H9 (cell line): Measurements from ENCODE around the gene LRCOL1. TPM values are rescaled to one million over a fixed set of nuclear protein-coding genes. Genes with fewer than 3 reads are reported as not detected.

Experiments
- DNase-seq: peaks from one replicate; pipeline ENCODE4 v3.0.0-alpha.2; 2017
- H2AFZ ChIP-seq: one replicate; pipeline ENCODE4 v1.6.1; 2013; ENCODE audit warnings: mild to moderate bottlenecking, low read length, control low read depth, moderate library complexity
- H2AK5ac ChIP-seq: 2 replicates; pipeline ENCODE4 v1.6.1; 2013; ENCODE audit warnings: low read length, control low read depth, mixed read lengths; ENCODE audit not compliant: insufficient read length
- H2BK120ac ChIP-seq: one replicate; pipeline ENCODE4 v1.6.1; 2013; ENCODE audit warnings: low read depth, mild to moderate bottlenecking, low read length, control low read depth, inconsistent platforms; ENCODE audit not compliant: poor library complexity, severe bottlenecking
- H2BK12ac ChIP-seq: 2 replicates; pipeline ENCODE4 v1.6.1; 2013; ENCODE audit warnings: low read length, control low read depth, mixed read lengths, low read depth; ENCODE audit not compliant: insufficient read length
- H2BK15ac ChIP-seq: 2 replicates; pipeline ENCODE4 v1.6.1; 2013; ENCODE audit warnings: low read depth, low read length, control low read depth
- H2BK20ac ChIP-seq: one replicate; pipeline ENCODE4 v1.6.1; 2013; ENCODE audit warnings: low read depth, mild to moderate bottlenecking, low read length, control low read depth, inconsistent platforms; ENCODE audit not compliant: poor library complexity, severe bottlenecking
- H2BK5ac ChIP-seq: 2 replicates; pipeline ENCODE4 v1.6.1; 2013; ENCODE audit warnings: low read length, control low read depth, mixed read lengths; ENCODE audit not compliant: insufficient read length
- H3K14ac ChIP-seq: 2 replicates; pipeline ENCODE4 v1.6.1; 2013; ENCODE audit warnings: low read length, control low read depth; ENCODE audit not compliant: insufficient read depth
- H3K18ac ChIP-seq: 2 replicates; pipeline ENCODE4 v1.6.1; 2013; ENCODE audit warnings: low read depth, mild to moderate bottlenecking, mixed read lengths, low read length, control low read depth; ENCODE audit not compliant: insufficient read length
- H3K23ac ChIP-seq: 2 replicates; pipeline ENCODE4 v1.6.1; 2013; ENCODE audit warnings: low read length, control low read depth, mixed read lengths, low read depth; ENCODE audit not compliant: insufficient read length
- H3K23me2 ChIP-seq: 2 replicates; pipeline ENCODE4 v1.6.1; 2013; ENCODE audit warnings: low read depth, mild to moderate bottlenecking, mixed read lengths, low read length, control low read depth; ENCODE audit not compliant: insufficient read length, poor library complexity, severe bottlenecking
- H3K27ac ChIP-seq: 2 replicates; pipeline ENCODE4 v1.5.1; 2013; ENCODE audit warnings: low read length, control low read depth, mixed read lengths, low read depth; ENCODE audit not compliant: insufficient read length
- H3K27me3 ChIP-seq: 2 replicates; pipeline ENCODE4 v1.6.1; 2013; ENCODE audit warnings: low read length, control low read depth, inconsistent platforms; ENCODE audit not compliant: insufficient read depth
- H3K4ac ChIP-seq: 2 replicates; pipeline ENCODE4 v1.6.1; 2013; ENCODE audit warnings: low read depth, mild to moderate bottlenecking, control low read depth, inconsistent platforms, low read length, moderate library complexity
- H3K4me1 ChIP-seq: 2 replicates; pipeline ENCODE4 v1.6.1; 2013; ENCODE audit warnings: low read length, control low read depth, inconsistent platforms; ENCODE audit not compliant: insufficient read depth
- H3K4me2 ChIP-seq: 2 replicates; pipeline ENCODE4 v1.6.1; 2013; ENCODE audit warnings: low read length, control low read depth, mixed read lengths; ENCODE audit not compliant: insufficient read length, insufficient read depth
- H3K56ac ChIP-seq: 2 replicates; pipeline ENCODE4 v1.6.1; 2013; ENCODE audit warnings: low read depth, mild to moderate bottlenecking, mixed read lengths, low read length, control low read depth; ENCODE audit not compliant: insufficient read length
- H3K79me1 ChIP-seq: 2 replicates; pipeline ENCODE4 v1.6.1; 2013; ENCODE audit warnings: low read depth, mild to moderate bottlenecking, moderate library complexity, low read length, control low read depth, inconsistent platforms; ENCODE audit not compliant: insufficient read depth, poor library complexity, severe bottlenecking
- H3K79me2 ChIP-seq: 2 replicates; pipeline ENCODE4 v1.6.1; 2013; ENCODE audit warnings: low read length, control low read depth, inconsistent platforms; ENCODE audit not compliant: insufficient read depth
- H3K9ac ChIP-seq: 2 replicates; pipeline ENCODE4 v1.6.1; 2013; ENCODE audit warnings: low read length, control low read depth, mixed read lengths; ENCODE audit not compliant: insufficient read length; ENCODE audit errors: extremely low read depth
- H3K9me3 ChIP-seq: one replicate; pipeline ENCODE4 v1.6.1; 2013; ENCODE audit warnings: low read depth, low read length, inconsistent platforms; ENCODE audit not compliant: control insufficient read depth
- H3T11ph ChIP-seq: one replicate; pipeline ENCODE4 v1.6.1; 2013; ENCODE audit warnings: mild to moderate bottlenecking, low read length, control low read depth, inconsistent platforms
- H4K20me1 ChIP-seq: one replicate; pipeline ENCODE4 v1.6.1; 2013; ENCODE audit not compliant: control insufficient read depth, insufficient read length, insufficient read depth
- H4K5ac ChIP-seq: 2 replicates; pipeline ENCODE4 v1.6.1; 2013; ENCODE audit warnings: low read depth, mild to moderate bottlenecking, mixed read lengths, low read length, control low read depth; ENCODE audit not compliant: insufficient read length
- H4K8ac ChIP-seq: replicated peaks from 2 replicates; pipeline ENCODE4 v1.6.1; 2013; ENCODE audit warnings: low read length, control low read depth, mixed read lengths, low read depth; ENCODE audit not compliant: insufficient read length
- H4K91ac ChIP-seq: 2 replicates; pipeline ENCODE4 v1.6.1; 2013; ENCODE audit warnings: low read depth, mild to moderate bottlenecking, moderate library complexity, mixed read lengths, low read length, control low read depth; ENCODE audit not compliant: insufficient read length
- H3K27ac Mint-ChIP-seq, 3 experiments: 2 replicates in 2 of 3; 3 replicates in 1 of 3; pipeline ENCODE4 v1.8.0; 2020 to 2021; ENCODE audit warnings: mixed read lengths in 3 of 3, mild to moderate bottlenecking in 1 of 3, moderate library complexity in 1 of 3
- H3K27me3 Mint-ChIP-seq: 2 replicates; pipeline ENCODE4 v1.8.0; 2021; ENCODE audit warnings: low read depth, mild to moderate bottlenecking, moderate library complexity, mixed read lengths
- H3K36me3 Mint-ChIP-seq, 3 experiments: 2 replicates in 2 of 3; 3 replicates in 1 of 3; pipeline ENCODE4 v1.8.0; 2020 to 2021; ENCODE audit warnings: low read depth in 3 of 3, mixed read lengths in 3 of 3; ENCODE audit not compliant: insufficient read depth in 1 of 3
- H3K4me1 Mint-ChIP-seq, 2 experiments: 2 replicates each; pipeline ENCODE4 v1.8.0; 2020; ENCODE audit warnings: mixed read lengths in 2 of 2
- H3K4me3 Mint-ChIP-seq, 2 experiments: 2 replicates in 1 of 2; 3 replicates in 1 of 2; pipeline ENCODE4 v1.8.0; 2020 to 2021; ENCODE audit warnings: mild to moderate bottlenecking in 2 of 2, mixed read lengths in 2 of 2, moderate library complexity in 1 of 2
- H3K9me3 Mint-ChIP-seq, 2 experiments: 2 replicates in 1 of 2; 3 replicates in 1 of 2; pipeline ENCODE4 v1.8.0; 2020; ENCODE audit warnings: mild to moderate bottlenecking in 2 of 2, mixed read lengths in 2 of 2, moderate library complexity in 1 of 2
- WGBS: extraction: QIAGEN DNeasy Blood & Tissue Kit; methylation state at CpG from one replicate; pipeline ENCODE4 v1.1.7; 2013; ENCODE audit warnings: missing lambda C conversion rate, low lambda C conversion rate, mixed read lengths; ENCODE audit not compliant: insufficient read length; ENCODE audit errors: extremely low coverage; 5-methylcytosine and 5-hydroxymethylcytosine counted together
- total RNA-seq: library from RNA; stranded (reverse); gene quantifications from 2 replicates; pipeline ENCODE4 v1.2.1, GENCODE V29; 2021
- TF ChIP-seq, protein P1 (sequence below): fragments of 200-600 bp; sonication (generic); conservative IDR thresholded peaks from 3 replicates; pipeline ENCODE4 v1.8.0; 2021; ENCODE audit warnings: antibody characterized with exemption, mild to moderate bottlenecking

The LRCOL1 gene
- total RNA-seq, 1 experiment from 2014 or later = not detected

DNA sequence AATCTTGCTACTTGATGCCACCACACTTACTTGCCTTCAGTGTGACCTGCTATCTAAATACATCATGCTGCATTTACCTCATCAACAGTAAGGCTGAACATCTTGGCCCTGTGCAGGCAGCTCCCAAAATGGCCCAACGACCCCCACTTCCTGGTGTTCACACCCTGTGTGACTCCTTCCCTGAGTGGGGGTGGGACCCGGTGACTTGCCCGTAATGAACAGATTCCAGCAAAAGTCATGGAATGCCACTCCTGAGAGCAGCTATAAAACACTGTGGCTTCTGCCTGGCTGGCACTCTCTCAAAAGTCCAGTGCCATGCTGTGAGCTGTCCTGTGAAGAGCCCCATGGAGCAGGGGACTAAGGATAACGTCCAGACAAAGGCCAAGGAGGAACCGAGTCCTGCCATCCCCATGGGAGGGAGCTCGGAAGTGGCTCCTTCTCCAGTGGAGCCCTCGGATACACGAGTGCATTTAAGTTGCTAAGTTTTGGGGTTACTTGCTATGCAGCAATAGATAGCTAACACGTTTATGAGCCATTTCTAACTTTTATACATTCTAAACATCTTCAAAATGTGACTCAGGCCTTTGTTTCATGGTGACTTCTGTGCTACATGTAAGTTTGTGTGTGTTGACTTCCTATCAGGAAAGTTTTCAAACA is 41.2 kb upstream of the LRCOL1 start:
- TF ChIP-seq, protein P1, sequence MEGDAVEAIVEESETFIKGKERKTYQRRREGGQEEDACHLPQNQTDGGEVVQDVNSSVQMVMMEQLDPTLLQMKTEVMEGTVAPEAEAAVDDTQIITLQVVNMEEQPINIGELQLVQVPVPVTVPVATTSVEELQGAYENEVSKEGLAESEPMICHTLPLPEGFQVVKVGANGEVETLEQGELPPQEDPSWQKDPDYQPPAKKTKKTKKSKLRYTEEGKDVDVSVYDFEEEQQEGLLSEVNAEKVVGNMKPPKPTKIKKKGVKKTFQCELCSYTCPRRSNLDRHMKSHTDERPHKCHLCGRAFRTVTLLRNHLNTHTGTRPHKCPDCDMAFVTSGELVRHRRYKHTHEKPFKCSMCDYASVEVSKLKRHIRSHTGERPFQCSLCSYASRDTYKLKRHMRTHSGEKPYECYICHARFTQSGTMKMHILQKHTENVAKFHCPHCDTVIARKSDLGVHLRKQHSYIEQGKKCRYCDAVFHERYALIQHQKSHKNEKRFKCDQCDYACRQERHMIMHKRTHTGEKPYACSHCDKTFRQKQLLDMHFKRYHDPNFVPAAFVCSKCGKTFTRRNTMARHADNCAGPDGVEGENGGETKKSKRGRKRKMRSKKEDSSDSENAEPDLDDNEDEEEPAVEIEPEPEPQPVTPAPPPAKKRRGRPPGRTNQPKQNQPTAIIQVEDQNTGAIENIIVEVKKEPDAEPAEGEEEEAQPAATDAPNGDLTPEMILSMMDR = no peak
- Mint-ChIP-seq H3K4me3 (no peak overlapping the region; a peak in 1 of 5 replicates), H3K9me3 (no peaks in the 10 kb centered on the region)

More for the DNA sequence above, 41.2 kb upstream of the LRCOL1 start:
- Histone ChIP-seq H2BK20ac (no peak overlapping the region), H3K9me3 (no peaks in the 10 kb centered on the region), H4K8ac (no peak overlapping the region), H2AFZ (no peak overlapping the region), H3K23me2 (no peaks in the 10 kb centered on the region), H3K14ac (no peak overlapping the region), H2BK5ac (no peak overlapping the region), H3K18ac (no peak overlapping the region), H2BK12ac (no peak overlapping the region), H3K79me2 (no peaks in the 10 kb centered on the region; the same call in 1 of the 2 replicates), H2AK5ac (no peak overlapping the region), H2BK120ac (no peak overlapping the region), H3K79me1 (no peaks in the 10 kb centered on the region), H3T11ph (no peak overlapping the region), H3K4me1 (no peaks in the 10 kb centered on the region), H3K27ac (no peak overlapping the region), H3K9ac (no peak overlapping the region), H2BK15ac (no peak overlapping the region), H4K5ac (no peak overlapping the region), H3K27me3 (no peaks in the 10 kb centered on the region), H3K4ac (no peak overlapping the region), H3K56ac (no peak overlapping the region), H4K20me1 (no peaks in the 10 kb centered on the region), H3K23ac (no peak overlapping the region), H3K4me2 (no peak overlapping the region), H4K91ac (no peak overlapping the region)
- DNase-seq = no peak
- no CpG with 5 or more reads among the region's 9 CpGs for WGBS
- Mint-ChIP-seq H3K36me3 (peaks cover 23 to 91% (median 76%) of the 10 kb centered on the region in 3 experiments), H3K4me1 (no peaks in the 10 kb centered on the region), H3K27ac (no peak overlapping the region; a peak in 2 of 7 replicates), H3K27me3 (no peaks in the 10 kb centered on the region)
